Erythroblast (primary cell): ENCODE results near the gene TSC1.

Experiments used
- GATA1 ChIP-seq: IDR thresholded peaks from 2 replicates; pipeline ENCODE4 v1.6.1; 2011; ENCODE audit warnings: low read depth, mild to moderate bottlenecking, control low read depth, low read length, moderate library complexity
- POLR2A ChIP-seq: IDR thresholded peaks from 2 replicates; pipeline ENCODE4 v1.6.1; 2011; ENCODE audit warnings: mild to moderate bottlenecking, low read length

GRCh38 chr9:132946631-132947295 is 2.3 kb upstream of the TSC1 start:
- TF ChIP-seq POLR2A, result no peak
- no peak for TF ChIP-seq GATA1
